ENCODE measurements around the gene RNF150. TPM values are rescaled to one million over a fixed set of nuclear protein-coding genes. Genes with fewer than 3 reads are reported as not detected.

RNF150 gene
- total RNA-seq, 1 experiment from 2014 or later = 1.3 TPM

DNA sequence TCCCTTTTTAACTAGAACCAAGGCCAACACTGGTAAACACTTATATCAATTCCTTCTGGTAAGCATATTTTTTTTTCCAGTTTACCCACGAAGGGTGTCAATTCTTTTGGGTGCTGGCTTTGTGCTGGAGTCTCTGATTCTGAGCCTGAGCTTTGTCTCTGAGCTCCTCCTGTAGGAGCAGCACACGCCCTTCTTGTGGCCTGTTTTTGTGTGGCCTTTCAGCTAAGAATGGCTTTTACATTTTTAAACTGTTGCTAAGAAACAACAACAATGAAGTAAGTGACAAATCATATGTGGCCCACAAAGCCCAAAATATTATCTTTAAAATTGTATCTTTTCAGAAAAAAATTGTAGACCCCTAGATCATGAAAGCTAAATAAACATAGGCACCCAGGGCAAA lies 279.1 kb downstream of the RNF150 start:
- intact Hi-C loops (cut with micrococcal nuclease; ENCODE audit: unreplicated experiment) = loop anchor here (5.0 to 10.0 kb wide), 2 partner anchors 219 to 492 kb away; no protein-coding TSS in a partner anchor
- ChIA-PET POLR2A (no interaction called here), CTCF (interaction anchor here (0.6 kb wide), 1 partner anchor 279 kb away, joined by 3 read pairs; the partner anchor contains the start of gene RNF150)
- in situ Hi-C loops (cut with HindIII; ENCODE audit: low pct_unique_long_range_greater_than_20kb, low sequenced_read_pairs) = no loop called here
- Histone ChIP-seq H3K27me3 (ENCODE audit: control insufficient read depth, insufficient read depth, low read length) (no peaks in the 10 kb centered on the region), H3K27ac (ENCODE audit: low read length) (no peak overlapping the region), H3K4me3 (ENCODE audit: low read depth in 2 of 2, low read length in 2 of 2) (no peak overlapping the region), H3K4me1 (ENCODE audit: control insufficient read depth, insufficient read depth, low read length) (no peaks in the 10 kb centered on the region), H3K36me3 (ENCODE audit: control insufficient read depth, insufficient read depth, low read length) (no peaks in the 10 kb centered on the region), H3K9me3 (ENCODE audit: control insufficient read depth, insufficient read depth, low read depth, low read length) (no peaks in the 10 kb centered on the region)
- BruUV-seq (replicated peaks) = no TSS peak
- no peak for ATAC-seq
- TF ChIP-seq POLR2AphosphoS5 (IDR thresholded peaks at IDR 0.05; ENCODE audit: low read depth, low read length) (no peak), TCF7L2 (IDR thresholded peaks at IDR 0.05; ENCODE audit: low read depth, low read length) (no peak), SIN3A (IDR thresholded peaks at IDR 0.05; ENCODE audit: borderline replicate concordance, insufficient read depth, low read depth, low read length) (no peak)
- TF ChIP-seq, protein P1, sequence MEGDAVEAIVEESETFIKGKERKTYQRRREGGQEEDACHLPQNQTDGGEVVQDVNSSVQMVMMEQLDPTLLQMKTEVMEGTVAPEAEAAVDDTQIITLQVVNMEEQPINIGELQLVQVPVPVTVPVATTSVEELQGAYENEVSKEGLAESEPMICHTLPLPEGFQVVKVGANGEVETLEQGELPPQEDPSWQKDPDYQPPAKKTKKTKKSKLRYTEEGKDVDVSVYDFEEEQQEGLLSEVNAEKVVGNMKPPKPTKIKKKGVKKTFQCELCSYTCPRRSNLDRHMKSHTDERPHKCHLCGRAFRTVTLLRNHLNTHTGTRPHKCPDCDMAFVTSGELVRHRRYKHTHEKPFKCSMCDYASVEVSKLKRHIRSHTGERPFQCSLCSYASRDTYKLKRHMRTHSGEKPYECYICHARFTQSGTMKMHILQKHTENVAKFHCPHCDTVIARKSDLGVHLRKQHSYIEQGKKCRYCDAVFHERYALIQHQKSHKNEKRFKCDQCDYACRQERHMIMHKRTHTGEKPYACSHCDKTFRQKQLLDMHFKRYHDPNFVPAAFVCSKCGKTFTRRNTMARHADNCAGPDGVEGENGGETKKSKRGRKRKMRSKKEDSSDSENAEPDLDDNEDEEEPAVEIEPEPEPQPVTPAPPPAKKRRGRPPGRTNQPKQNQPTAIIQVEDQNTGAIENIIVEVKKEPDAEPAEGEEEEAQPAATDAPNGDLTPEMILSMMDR (IDR thresholded peaks at IDR 0.05) = no peak
- TF ChIP-seq, protein P2, sequence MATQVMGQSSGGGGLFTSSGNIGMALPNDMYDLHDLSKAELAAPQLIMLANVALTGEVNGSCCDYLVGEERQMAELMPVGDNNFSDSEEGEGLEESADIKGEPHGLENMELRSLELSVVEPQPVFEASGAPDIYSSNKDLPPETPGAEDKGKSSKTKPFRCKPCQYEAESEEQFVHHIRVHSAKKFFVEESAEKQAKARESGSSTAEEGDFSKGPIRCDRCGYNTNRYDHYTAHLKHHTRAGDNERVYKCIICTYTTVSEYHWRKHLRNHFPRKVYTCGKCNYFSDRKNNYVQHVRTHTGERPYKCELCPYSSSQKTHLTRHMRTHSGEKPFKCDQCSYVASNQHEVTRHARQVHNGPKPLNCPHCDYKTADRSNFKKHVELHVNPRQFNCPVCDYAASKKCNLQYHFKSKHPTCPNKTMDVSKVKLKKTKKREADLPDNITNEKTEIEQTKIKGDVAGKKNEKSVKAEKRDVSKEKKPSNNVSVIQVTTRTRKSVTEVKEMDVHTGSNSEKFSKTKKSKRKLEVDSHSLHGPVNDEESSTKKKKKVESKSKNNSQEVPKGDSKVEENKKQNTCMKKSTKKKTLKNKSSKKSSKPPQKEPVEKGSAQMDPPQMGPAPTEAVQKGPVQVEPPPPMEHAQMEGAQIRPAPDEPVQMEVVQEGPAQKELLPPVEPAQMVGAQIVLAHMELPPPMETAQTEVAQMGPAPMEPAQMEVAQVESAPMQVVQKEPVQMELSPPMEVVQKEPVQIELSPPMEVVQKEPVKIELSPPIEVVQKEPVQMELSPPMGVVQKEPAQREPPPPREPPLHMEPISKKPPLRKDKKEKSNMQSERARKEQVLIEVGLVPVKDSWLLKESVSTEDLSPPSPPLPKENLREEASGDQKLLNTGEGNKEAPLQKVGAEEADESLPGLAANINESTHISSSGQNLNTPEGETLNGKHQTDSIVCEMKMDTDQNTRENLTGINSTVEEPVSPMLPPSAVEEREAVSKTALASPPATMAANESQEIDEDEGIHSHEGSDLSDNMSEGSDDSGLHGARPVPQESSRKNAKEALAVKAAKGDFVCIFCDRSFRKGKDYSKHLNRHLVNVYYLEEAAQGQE (IDR thresholded peaks at IDR 0.05; ENCODE audit: insufficient read depth in 1 of 2, low read depth in 2 of 2, low read length in 1 of 2) = no peak
- DNase-seq (ENCODE audit: low read depth, low spot score) = no peak

DNA sequence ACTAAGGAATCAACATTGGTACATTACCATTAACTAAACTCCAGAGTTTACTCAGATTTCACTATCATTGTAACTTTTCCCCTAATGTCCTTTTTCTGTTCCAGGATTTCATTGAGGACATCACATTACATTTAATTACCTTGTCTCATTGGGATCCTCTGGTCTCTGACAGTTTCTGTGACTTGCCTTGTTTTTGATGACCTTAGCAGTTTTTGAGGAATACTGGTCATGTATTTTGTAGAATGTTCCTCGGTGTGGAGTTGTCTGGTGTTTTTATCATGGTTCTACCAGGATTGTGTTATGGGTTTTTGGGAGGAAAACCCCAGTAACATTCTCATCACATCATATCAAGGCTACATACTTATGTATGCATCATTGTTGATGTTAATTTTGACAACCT lies 281.5 kb downstream of the RNF150 start:
- in situ Hi-C loops (cut with HindIII; ENCODE audit: low pct_unique_long_range_greater_than_20kb, low sequenced_read_pairs) = no loop called here
- ChIA-PET CTCF (no interaction called here), POLR2A (no interaction called here)

More for the DNA sequence above, 281.5 kb downstream of the RNF150 start:
- no peak for ATAC-seq
- BruUV-seq (replicated peaks) = no TSS peak
- DNase-seq (ENCODE audit: low read depth, low spot score) = no peak
- TF ChIP-seq SIN3A (IDR thresholded peaks at IDR 0.05; ENCODE audit: borderline replicate concordance, insufficient read depth, low read depth, low read length) = no peak
- TF ChIP-seq, protein P2 (IDR thresholded peaks at IDR 0.05; ENCODE audit: insufficient read depth in 1 of 2, low read depth in 2 of 2, low read length in 1 of 2) = no peak
- TF ChIP-seq, protein P1 (IDR thresholded peaks at IDR 0.05) = no peak
- TF ChIP-seq TCF7L2 (IDR thresholded peaks at IDR 0.05; ENCODE audit: low read depth, low read length) = no peak
- no peak for TF ChIP-seq POLR2AphosphoS5 (IDR thresholded peaks at IDR 0.05; ENCODE audit: low read depth, low read length)
- no peaks in the 10 kb centered on the region for H3K4me1 ChIP-seq (ENCODE audit: control insufficient read depth, insufficient read depth, low read length)
- H3K27ac ChIP-seq (ENCODE audit: low read length) = no peak overlapping the region
- H3K9me3 ChIP-seq (ENCODE audit: control insufficient read depth, insufficient read depth, low read depth, low read length) = no peaks in the 10 kb centered on the region
- H3K27me3 ChIP-seq (ENCODE audit: control insufficient read depth, insufficient read depth, low read length) = no peaks in the 10 kb centered on the region
- H3K4me3 ChIP-seq (ENCODE audit: low read depth in 2 of 2, low read length in 2 of 2) = no peak overlapping the region
- intact Hi-C loops (cut with micrococcal nuclease; ENCODE audit: unreplicated experiment) = loop anchor here (5.0 to 10.0 kb wide), 2 partner anchors 217 to 490 kb away; no protein-coding TSS in a partner anchor
- no peaks in the 10 kb centered on the region for H3K36me3 ChIP-seq (ENCODE audit: control insufficient read depth, insufficient read depth, low read length)
